Activated CD4-positive, CD25-positive, alpha-beta regulatory T cell treated with anti-CD3 and anti-CD28 coated beads, Interleukin-2, amount 50 U/mL, for 24 hours (primary cell): ENCODE measurements around the gene SLC35G3.
"Not testable (repeated sequence)": the region's sequence is repeated elsewhere in the genome, so short reads cannot be mapped to it uniquely, and the experiment has no call there.

ENCODE experiments used
- ATAC-seq, 2 donors: fragments of 150-1000 bp; cut with Tn5 transposase; one replicate each; pipeline ENCODE4 v1.10.0; 2021; ENCODE audit warnings: mild to moderate bottlenecking in 1 of 2, moderate library complexity in 1 of 2

Gene SLC35G3

GRCh38 chr17:35202582-35202981, 8.4 kb upstream of the SLC35G3 start:
- not testable (repeated sequence) for ATAC-seq

- not testable (repeated sequence) for ATAC-seq
Measured at GRCh38 chr17:35195062-35195461, 869 bp upstream of the SLC35G3 start.

- no peak for ATAC-seq
Measured at GRCh38 chr17:35192708-35193107, 1.5 kb downstream of the SLC35G3 start.

GRCh38 chr17:35191001-35191695, 3.0 kb downstream of the SLC35G3 start:
- no peak for ATAC-seq

GRCh38 chr17:35189291-35189690, 4.9 kb downstream of the SLC35G3 start:
- ATAC-seq, result no peak

- ATAC-seq, result no peak
Measured at GRCh38 chr17:35188111-35188510, 6.1 kb downstream of the SLC35G3 start.

GRCh38 chr17:35187481-35187880, 6.7 kb downstream of the SLC35G3 start:
- no peak for ATAC-seq

- ATAC-seq, result peak; percentile 72 to 78
Measured at GRCh38 chr17:35185849-35186248, 8.3 kb downstream of the SLC35G3 start.

- no peak for ATAC-seq
Measured at GRCh38 chr17:35184274-35184673, 9.9 kb downstream of the SLC35G3 start.

- no peak for ATAC-seq
Measured at GRCh38 chr17:35183332-35183731, 10.9 kb downstream of the SLC35G3 start.

- not testable (repeated sequence) for ATAC-seq
Measured at GRCh38 chr17:35179379-35179778, 14.8 kb downstream of the SLC35G3 start.

- ATAC-seq, result no peak
Measured at GRCh38 chr17:35176897-35177296, 17.3 kb downstream of the SLC35G3 start.

GRCh38 chr17:35175638-35176415, 18.4 kb downstream of the SLC35G3 start:
- ATAC-seq, result no peak

GRCh38 chr17:35174835-35175334, 19.3 kb downstream of the SLC35G3 start:
- no peak for ATAC-seq

- not testable (repeated sequence) for ATAC-seq
Measured at GRCh38 chr17:35172321-35172720, 21.9 kb downstream of the SLC35G3 start.

GRCh38 chr17:35171834-35172233, 22.4 kb downstream of the SLC35G3 start:
- ATAC-seq, result peak; percentile 48 to 54

- peak in 1 of 2 donors; percentile 77 for ATAC-seq
Measured at GRCh38 chr17:35170968-35171771, 23.0 kb downstream of the SLC35G3 start.

GRCh38 chr17:35169835-35170363, 24.3 kb downstream of the SLC35G3 start:
- ATAC-seq, result no peak

- ATAC-seq, result no peak
Measured at GRCh38 chr17:35167666-35168065, 26.5 kb downstream of the SLC35G3 start.

- no peak for ATAC-seq
Measured at GRCh38 chr17:35167046-35167445, 27.1 kb downstream of the SLC35G3 start.

- no peak for ATAC-seq
Measured at GRCh38 chr17:35166526-35166925, 27.7 kb downstream of the SLC35G3 start.

- no peak for ATAC-seq
Measured at GRCh38 chr17:35164716-35165115, 29.5 kb downstream of the SLC35G3 start.

- ATAC-seq, result no peak
Measured at GRCh38 chr17:35163886-35164285, 30.3 kb downstream of the SLC35G3 start.
